Epithelial cell of umbilical artery (primary cell): ENCODE data around the gene RNASE2. TPM values are rescaled to one million over a fixed set of nuclear protein-coding genes. Genes with fewer than 3 reads are reported as not detected.

ENCODE experiments used
- total RNA-seq: library from RNA; depleted of rRNA; stranded (reverse); fragments of >200 nt; gene quantifications from 2 replicates; pipeline ENCODE4 v1.2.3, GENCODE V29; 2014

Gene RNASE2
- not detected in 2 replicates for total RNA-seq

GRCh38 chr14:20954736-20955537 lies at the start of gene RNASE2:
RNASE2 (plus strand) TSS chr14:20955487; CDS start chr14:20955772, 285 bp downstream.

GRCh38 chr14:20989787-20990600 lies 34.7 kb downstream of the RNASE2 start, which contains the start of gene METTL17:
METTL17 (plus strand) TSS chr14:20989980; CDS start chr14:20990003, 23 bp downstream.

GRCh38 chr14:20998674-20999366 lies 43.5 kb downstream of the RNASE2 start, which contains the start of gene SLC39A2:
SLC39A2 (plus strand) TSS chr14:20999293; CDS start chr14:20999447, 154 bp downstream.

Other genes starting within 250 kb of the RNASE2 start
- not detected in 2 replicates for gene EDDM3A, start 209.6 kb upstream of the RNASE2 start, total RNA-seq
- gene EDDM3B, start 187.1 kb upstream of the RNASE2 start, total RNA-seq = not detected in 2 replicates
- under 0.01 and 0.61 TPM in 2 replicates for gene RNASE6, start 174.2 kb upstream of the RNASE2 start, total RNA-seq
- gene RNASE1, start 152.6 kb upstream of the RNASE2 start, total RNA-seq = 33.5 and 51.7 TPM in 2 replicates
- gene RNASE3, start 64.1 kb upstream of the RNASE2 start, total RNA-seq = not detected in 2 replicates
- 41.6 and 42.6 TPM in 2 replicates for gene METTL17, start 34.5 kb downstream of the RNASE2 start, total RNA-seq
- not detected in 2 replicates for gene SLC39A2, start 43.8 kb downstream of the RNASE2 start, total RNA-seq
- 0.32 TPM in 1 of 2 replicates, not detected in the other for gene NDRG2, start 69.6 kb downstream of the RNASE2 start, total RNA-seq
- not detected in 2 replicates for gene TPPP2, start 74.7 kb downstream of the RNASE2 start, total RNA-seq
- gene RNASE13, start 79.3 kb downstream of the RNASE2 start, total RNA-seq = not detected in 2 replicates
- not detected in 2 replicates for gene RNASE7, start 86.9 kb downstream of the RNASE2 start, total RNA-seq
- gene RNASE8, start 102.3 kb downstream of the RNASE2 start, total RNA-seq = not detected in 2 replicates
- 7.8 and 8.7 TPM in 2 replicates for gene ARHGEF40, start 114.8 kb downstream of the RNASE2 start, total RNA-seq
- gene ZNF219, start 143.2 kb downstream of the RNASE2 start, total RNA-seq = 2.3 and 3.8 TPM in 2 replicates
- not detected in 2 replicates for gene TMEM253, start 145.6 kb downstream of the RNASE2 start, total RNA-seq
- gene OR5AU1, start 200.6 kb downstream of the RNASE2 start, total RNA-seq = not detected in 2 replicates